ENCODE data around the gene CNNM3.
"Not testable (repeated sequence)": the region's sequence is repeated elsewhere in the genome, so short reads cannot be mapped to it uniquely, and the experiment has no call there.

Gene CNNM3

DNA sequence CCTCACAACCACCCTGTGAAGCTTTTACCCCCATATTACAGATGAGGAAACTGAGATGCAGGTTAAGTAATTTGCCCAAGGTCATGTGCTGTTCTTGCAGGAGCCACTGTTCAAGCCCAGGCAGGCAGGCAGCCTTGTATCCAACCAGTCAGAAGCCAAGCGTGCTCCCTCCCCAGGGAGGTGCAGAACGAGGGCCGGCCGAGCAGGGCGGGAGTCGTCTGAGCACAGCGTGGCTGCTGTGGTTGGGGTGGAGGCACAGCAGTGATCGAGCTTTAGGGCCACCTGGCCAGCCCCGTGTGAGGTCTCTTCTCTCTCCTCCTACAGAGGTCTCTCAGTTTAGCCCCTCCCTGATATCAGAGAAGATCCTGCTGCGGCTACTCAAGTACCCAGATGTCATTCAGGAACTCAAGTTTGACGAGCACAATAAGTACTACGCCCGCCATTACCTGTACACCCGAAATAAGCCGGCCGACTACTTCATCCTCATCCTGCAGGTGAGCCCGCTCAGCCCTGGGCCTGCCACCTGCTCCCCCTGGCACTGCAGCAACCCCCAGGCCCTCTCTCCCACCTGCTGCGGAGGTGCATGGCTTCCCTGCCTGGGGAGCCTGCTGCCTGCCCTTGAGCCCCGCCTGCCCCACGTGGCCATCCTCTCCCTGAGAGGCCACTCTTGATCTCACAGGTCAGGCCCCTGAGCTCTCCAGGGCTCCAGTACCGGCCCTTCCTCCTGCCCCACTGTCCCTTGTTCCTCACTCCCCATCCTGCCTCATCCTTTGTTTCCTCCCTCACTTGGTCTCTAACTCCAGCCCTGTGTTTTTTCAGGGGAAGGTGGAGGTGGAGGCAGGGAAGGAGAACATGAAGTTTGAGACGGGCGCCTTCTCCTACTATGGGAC lies 17.1 kb upstream of the CNNM3 start:
- no peak for DNase-seq (ENCODE audit: low read depth in 3 of 3)

DNA sequence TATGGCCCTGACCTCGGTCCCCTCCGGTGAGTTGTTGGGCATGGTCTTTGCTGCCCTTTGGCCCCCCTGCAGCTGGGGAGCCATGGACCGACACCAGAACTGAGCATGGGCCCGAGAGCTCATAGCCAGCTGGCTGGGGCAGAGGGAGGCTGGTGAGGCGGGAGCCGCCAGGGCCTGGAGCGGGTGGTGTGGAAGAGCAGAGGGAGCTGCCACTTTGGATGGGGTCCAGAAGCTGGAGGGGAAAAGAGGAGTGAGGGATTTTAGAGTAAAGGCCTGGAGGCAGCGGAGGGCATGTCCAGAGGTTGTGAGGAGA lies 16.5 kb upstream of the CNNM3 start:
- no peak for DNase-seq (ENCODE audit: low read depth in 3 of 3)

DNA sequence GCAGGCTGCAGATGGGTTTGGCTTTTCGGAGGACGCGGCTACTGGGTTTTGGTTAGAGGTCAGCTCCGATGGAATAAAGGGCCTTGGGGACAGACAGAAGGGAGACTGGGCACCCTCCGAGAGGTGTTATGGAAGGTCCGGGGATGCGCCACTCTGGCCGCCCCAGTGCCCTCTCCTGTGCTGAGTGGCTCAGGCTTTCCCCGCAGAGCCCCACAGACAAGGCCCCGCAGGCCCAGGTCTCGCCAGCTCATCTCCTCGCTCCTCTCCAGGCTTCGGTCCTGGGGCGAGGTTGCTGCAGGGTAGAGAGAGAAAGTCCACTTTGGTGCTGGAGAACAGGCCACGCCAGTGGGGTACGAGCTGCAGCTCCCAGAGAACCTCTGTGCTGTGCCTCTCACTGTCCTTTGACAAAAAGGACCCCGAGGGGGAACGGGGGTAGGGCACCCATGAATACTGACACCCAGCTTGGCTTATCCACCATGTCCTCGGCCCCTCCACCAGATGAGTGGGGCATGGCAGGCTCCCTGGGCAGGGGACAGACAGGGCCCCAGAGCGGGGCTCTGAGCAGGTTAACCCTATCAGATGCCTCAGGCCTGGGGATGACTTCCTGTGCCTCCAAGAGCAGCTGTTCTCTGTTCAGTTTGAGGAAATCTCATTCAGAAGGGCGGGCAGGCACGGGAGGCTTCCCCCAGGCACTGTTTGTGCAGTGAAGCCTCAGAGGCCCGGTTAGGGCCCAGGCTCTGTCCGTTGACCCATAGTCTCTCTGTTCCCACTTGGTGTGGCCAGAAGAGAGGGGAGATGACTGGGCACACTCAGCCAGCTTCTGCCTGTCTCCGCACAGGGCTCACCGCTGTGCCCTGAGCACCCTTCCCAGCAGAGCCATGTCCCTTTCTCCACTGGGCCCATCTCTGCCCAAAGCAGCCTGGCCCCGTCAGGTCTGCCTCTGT lies 15.7 kb upstream of the CNNM3 start:
- no peak for DNase-seq (ENCODE audit: low read depth in 3 of 3)

DNA sequence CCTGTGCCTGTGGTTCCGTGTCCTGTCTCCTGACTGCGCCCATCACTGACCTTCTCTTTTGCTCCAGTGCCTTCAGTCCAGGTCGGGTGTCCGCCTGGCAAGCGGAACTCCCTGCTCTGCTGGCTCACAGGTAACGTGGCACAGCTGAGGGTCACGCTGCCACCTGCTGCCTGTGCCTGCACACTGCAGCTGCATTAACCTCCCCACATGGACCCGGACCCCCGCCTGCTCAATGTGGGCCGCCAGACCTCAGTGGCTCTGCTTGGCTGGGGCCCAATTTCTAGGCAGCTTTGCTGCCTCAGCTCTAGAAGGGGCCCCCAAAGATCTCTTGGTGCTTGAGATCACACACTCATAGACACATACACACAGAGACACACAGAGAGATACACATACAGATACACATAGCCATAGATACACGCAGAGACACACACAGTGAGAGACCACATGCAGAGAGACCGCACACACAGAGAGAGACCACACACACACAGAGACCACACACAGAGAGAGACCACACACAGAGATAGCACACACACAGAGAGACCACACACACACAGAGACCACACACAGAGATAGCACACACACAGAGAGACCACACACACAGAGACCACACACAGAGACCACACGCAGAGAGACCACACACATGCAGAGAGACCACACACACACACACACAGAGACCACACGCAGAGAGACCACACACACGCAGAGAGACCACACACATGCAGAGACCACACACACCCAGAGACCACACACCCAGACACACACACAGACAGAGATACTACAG lies 14.9 kb upstream of the CNNM3 start:
- DNase-seq (ENCODE audit: low read depth in 3 of 3): peak; percentile 48 to 58 (median 54)

DNA sequence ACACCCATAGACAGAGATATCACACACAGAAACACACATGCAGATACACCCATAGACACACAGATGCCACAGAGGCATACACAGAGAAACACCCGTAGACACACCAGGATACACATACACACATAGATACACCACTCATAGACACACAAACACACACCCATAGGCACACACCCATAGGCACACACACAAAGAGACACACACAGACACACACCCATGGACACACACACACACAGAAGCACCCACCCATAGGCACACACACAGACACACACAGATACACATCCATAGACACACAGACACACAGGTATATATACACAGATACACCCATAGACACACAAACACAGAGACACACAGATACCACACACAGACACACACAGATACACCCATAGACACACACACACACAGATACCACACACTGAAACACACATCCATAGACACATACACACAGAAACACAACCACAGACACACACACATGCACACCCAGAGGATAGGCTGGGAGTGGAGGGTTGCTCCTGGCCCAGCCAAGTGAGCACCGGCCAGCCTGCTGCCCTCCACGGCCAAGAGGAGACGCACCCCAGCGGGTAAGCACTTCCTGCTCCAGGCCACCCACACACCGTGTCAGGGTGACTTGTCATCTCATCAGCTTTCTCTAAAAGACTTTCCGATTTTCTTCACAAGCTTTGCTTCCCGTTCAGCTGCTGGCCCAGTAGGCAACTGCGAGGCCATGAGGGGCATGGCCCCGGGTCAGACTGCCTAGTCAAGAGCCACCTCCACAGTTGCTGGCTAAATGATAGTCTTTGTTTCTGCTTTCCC lies 14.1 kb upstream of the CNNM3 start:
- peak in 1 of 3 experiments; percentile 18 for DNase-seq (ENCODE audit: low read depth in 3 of 3)

DNA sequence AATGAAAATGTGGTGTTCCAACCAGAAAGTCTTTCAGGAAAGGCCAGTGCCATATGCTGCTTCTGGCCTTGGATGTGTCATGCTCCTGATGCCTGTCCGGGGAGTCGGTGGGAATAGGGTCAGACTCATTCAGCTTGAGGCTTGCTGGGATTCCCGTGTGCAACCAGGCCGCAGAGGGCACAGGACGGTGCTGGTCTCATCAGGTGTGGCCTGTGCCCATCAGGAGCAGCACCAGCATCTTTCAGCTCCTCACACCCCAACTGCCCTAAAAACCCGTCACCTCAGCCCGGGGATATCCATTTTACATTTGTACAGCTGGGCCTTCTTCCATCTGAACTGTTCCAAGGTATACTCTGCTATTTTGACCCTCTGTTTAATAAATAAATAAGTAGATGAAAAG lies 13.3 kb upstream of the CNNM3 start:
- no peak for DNase-seq (ENCODE audit: low read depth in 3 of 3)

DNA sequence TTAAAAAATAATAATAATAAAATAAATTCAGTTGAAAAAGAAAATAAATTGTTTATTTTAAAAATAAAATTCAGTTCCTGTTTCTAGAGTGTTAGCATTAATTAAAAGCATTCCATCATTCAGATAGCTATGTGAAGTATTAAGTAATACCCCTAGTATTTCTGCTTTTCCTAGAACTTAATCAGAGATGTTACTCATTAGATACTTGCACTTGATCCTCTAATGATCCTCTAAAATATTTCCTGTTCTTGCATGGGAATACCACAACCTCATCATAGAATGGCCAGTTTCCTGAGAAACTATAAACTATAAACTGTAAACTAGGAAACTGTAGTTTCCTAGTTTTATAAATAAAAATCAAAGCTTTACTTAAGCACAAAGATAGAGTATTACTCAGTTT lies 11.1 kb upstream of the CNNM3 start:
- no peak for DNase-seq (ENCODE audit: low read depth in 3 of 3)

DNA sequence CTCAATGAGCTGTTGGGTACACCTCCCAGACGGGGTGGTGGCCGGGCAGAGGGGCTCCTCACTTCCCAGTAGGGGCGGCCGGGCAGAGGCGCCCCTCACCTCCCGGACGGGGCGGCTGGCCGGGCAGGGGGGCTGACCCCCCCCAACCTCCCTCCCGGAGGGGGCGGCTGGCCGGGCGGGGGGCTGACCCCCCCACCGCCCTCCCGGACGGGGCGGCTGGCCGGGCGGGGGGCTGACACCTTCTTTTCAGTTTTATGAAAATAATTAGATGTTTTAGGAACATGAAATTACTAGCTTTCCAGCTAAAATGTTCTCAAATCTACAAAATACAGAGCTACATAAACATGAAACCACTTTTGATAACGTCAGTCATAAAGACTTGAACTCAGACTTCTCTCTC lies 10.1 kb upstream of the CNNM3 start:
- not testable (repeated sequence) for DNase-seq (ENCODE audit: low read depth in 3 of 3)

DNA sequence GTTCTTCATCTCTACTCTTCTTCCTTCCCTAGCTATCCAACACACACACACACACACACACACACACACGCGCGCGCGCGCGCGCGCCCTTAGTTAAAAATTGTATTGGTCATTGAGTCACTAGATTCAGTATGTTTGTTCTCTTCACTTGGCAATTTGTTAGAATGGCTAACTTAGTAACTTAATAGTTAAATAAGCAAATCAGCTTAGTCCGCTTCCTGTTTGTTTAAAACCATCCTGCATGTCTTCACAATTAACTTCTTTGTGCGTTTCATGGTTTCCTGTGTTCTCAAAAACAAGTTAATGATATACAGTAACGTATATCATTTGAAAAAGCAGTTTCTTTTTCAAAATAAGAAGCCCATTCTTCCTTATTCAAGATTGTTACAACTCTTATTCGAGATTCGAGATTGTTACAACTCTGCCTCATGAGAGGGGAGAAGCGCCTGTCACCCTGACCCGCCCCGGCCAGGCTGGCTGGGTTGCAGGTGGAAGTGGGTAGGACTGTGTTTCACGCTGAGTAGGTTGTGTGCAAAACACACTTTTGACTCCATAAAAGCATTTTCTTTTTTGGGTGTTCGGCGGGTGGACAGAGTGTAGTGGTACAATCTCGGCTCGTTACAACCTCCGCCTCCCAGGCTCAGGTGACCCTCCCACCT lies 9.5 kb upstream of the CNNM3 start:
- no peak for DNase-seq (ENCODE audit: low read depth in 3 of 3)

DNA sequence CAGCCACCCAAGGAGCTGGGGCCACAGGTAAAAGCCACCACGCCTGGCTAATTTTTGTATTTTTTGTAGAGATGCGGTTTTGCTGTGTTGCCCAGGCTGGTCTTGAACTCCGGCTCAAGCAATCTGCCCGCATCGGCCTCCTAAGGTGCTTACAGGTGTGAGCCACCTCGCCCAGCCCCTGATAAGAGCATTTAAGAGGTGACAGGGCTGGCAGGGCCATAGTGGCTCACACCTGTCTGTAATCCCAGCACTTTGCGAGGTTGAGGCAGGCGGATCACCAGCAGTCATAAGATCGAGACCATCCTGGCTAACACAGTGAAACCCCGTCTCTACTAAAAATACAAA lies 9.0 kb upstream of the CNNM3 start:
- no peak for DNase-seq (ENCODE audit: low read depth in 3 of 3)

DNA sequence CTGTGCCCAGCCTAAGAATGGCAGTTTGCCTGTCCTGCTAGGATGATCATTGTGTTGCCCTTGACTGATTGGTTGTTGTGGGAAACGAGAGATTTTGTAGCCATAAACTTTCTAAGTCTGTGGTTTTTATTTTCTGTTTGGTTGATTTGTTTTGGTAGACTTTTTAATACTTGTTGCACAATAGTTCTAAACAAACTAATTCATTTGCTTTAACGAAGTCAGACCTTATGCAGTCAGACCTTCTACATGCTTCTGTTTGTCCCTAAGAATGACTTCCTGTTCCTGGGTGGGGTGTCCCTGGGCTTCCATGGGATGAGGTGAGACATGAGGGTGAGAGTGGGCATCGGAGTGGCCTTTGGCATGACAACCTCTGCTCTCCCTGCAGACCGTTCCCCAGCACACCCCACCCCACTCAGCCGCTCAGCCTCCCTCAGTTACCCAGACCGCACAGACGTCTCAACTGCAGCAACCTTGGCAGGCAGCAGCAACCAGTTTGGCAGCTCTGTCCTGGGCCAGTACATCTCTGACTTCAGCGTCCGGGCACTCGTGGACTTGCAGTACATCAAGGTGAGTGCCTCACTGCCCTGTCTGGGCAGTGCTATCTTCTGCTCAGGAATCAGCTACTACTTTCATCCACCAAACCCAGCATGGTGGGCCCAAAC lies 7.8 kb upstream of the CNNM3 start:
- DNase-seq (ENCODE audit: low read depth in 3 of 3): no peak

DNA sequence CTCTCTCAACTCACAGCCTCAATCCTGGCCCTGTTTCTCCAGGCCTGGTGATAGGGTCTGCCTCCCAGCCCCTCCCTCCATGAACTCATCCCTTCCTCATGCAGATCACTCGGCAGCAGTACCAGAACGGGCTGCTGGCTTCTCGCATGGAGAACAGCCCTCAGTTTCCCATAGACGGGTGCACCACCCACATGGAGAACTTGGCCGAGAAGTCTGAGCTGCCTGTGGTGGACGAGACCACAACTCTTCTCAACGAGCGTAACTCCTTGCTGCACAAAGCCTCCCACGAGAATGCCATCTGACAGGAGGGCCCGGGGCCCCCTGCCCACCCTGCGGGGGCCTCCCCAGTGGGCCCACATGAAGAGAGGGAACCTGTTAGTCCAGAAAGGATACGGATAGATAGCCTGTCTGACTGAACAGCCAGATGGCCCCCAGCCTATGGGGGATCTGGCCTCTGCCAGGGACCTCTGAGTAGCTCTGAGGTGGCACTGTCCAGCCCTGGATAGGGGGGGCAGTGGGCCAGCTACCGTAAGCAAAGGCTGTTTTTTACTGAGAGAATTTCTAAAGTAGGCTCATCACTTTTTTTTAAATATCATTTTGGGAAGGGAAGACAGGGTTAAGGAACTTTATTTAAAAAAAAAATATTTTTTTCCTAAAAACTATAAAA lies 6.7 kb upstream of the CNNM3 start:
- DNase-seq (ENCODE audit: low read depth in 3 of 3): no peak

DNA sequence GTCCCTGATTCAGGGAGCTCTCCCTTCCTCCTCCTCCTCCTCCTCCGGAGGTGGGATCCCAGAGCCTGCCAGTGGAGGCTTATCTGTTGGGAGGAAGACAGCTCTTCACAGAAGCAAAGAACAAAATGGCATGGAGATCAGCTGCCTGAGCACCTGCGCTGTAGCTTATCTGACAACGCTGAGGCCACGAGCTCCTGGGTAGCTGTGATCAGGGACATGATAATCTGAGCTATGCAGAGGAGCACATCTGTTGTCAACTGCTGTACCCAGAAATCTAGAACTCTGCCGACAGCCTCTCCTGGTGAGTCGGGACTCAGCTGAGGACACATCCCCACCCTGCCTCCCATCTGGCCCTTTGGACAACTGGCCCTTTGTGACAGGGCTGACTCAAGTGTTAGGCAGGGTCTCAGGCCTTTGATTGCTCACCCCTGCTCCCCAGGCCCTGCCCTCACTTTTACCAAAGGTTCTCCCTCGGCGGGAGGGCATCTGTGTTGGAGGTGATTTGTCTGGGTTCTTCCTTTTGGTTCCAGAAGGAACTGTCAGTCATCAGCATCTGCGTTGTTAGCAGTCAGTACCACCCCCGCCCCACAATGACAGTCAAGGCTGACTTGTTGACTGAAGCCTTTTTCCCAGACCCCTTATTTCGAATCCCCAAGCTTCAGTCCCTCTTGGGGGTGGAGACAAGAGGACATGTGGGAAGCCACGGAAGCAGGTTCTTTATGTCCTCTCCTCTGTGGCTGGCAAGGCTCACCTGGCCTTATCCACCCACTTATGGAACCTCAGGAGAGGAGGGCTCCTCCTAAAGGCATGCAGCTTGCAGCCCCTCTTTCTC lies 5.9 kb upstream of the CNNM3 start:
- DNase-seq (ENCODE audit: low read depth in 3 of 3): no peak

DNA sequence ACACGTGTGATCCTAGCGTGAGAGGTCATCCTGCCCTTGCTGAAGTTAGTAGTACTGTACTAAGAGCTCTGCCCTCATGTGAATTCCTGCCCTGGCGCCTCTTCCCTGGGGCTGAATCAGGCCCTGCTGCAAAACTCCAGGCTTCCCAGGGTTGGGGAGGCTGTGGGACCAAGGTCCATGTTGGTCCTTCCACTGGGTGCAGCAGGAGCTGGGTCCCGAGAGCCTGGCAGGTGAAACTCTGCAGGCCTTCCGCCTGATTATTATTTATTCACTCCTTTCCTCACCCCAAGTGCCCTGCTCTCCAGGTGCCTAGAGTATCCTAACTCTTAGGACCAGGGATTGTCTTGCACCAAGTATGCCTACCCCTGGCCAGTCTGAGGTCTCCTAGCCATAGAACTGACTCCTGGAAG lies 5.3 kb upstream of the CNNM3 start:
- no peak for DNase-seq (ENCODE audit: low read depth in 3 of 3)

DNA sequence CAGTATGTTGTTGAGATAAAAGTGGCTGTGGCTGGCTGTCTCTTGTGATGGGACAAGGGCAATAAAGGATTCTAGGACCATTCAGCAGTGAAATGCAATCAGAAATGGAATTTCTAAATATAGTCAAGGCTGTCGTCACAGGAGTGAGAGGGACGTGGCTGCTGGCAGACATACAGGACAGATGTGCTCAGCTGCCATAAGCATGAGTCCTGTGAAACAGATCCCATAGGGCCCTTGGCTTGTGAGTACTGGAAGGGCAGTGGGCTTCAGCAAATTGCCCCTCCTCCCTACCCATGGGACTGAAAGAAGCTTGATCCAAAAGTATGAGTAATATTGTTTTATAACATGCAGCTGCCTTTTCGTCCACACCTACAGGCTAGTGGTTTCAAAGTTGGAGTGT lies 4.2 kb upstream of the CNNM3 start:
- no peak for DNase-seq (ENCODE audit: low read depth in 3 of 3)

DNA sequence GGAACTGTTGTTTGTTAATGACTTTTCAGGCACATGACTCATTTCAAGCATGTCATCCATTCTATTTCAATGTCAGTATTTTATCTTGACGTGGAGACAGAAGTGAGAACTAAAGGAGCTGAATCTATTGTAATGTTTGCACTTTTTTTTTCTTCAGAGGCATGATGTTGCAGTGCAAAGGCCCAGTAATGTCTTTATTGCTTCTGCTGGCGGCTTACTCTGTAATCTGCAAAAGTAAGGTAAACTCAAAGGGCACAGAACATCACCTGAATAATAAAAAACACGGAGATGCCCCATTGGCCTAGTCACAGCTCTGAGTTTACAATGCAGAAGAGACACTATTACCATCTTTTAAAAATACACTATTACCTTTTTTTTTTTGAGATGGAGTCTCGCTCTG lies 2.4 kb upstream of the CNNM3 start:
- DNase-seq (ENCODE audit: low read depth in 3 of 3): no peak

DNA sequence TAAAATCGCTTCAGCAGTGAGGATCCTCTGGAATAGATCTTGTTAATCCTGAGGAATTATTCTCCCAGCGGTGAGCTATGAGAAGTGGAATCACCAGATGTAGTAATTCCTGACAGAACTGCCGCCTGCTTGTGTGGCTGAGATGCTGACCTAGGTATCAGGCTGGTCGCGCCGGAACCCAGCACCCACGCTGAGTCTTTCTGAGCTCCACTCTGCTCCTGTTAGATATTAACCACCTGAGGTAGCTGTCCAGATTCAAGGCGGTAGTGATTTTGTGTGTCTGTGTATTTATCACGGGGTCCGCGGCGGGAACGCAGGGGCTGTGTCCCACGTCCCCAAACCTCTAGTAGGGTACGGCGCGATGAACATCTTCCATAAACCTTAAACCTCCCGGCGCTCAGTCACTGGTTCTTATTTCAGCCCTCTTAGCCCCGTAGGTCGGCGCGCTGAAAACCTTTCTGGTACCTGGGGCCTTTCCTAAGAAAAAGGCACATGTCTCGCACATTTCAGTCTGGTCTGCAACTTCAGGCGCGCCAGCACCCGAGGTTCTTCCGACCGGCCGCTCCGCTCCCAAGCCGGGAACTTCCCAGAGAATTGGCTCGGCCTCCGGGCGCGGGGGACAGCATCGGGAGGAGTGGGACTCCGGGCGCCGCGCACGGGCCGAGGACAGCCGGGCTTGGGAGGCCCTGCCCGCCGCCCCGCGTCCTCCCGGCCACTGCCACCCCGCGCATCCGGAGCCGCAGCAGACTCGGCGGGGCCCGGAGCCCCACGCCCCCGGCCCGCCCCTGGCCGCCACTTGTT lies 542 bp upstream of the CNNM3 start:
- DNase-seq (ENCODE audit: low read depth in 3 of 3): no peak
